Hematopoietic multipotent progenitor cell treated with erythropoietin and hydrocortisone succinate and interleukin-3 and kit ligand, for 6 days (in vitro differentiated cells): Measurements from ENCODE around the gene ALDH5A1.

Source experiments
- DNase-seq: peaks from one replicate; pipeline ENCODE4 v3.0.0-alpha.2; 2015

ALDH5A1 gene

GRCh38 chr6:24576447-24576846 lies 81.7 kb downstream of the ALDH5A1 start:
- DNase-seq = no peak

GRCh38 chr6:24581084-24581669 lies 86.4 kb downstream of the ALDH5A1 start:
- DNase-seq = peak; percentile 92

DNA sequence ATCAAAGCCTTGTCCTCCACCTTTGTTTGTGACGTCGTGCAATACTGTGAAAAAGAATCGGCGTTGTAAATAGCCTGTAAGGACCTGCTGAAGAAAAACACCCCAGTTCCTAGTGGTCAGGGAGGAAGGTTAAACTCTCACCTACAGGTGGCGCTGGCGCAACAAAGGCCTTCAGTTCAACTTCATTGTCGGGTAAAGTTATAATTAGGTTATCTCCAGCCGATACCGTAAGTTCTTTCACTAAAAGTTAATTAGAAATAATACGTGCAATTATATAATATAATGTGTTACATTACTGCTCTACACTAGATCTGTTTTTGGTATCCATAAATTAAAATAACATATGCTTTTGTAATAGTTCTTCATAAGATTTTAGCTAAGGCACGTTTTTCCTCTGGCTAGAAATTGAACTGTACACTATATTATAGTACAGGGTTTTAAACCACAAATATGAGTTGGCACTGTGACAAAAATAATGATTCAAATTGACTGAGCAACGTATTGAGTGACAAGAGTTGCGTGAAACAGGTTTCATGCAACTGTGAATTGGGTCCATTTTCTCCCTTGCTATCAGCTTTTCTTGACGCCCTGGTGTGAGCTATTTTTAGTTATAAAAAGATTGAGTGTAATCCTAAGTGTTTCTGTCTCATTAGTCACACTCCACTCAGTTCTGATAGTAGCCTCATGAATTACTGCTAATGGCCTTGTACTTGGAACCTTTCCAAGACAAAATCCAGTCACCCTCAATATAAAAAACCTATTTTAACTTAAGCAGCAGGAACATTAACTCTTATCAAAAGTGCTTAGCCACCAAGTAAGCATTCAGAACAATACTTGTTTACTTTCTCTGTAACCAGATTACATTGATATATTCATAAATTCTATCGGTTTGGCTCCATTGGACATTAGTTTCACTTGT lies 89.0 kb downstream of the ALDH5A1 start:
- DNase-seq = peak; percentile 91

- DNase-seq = no peak
Measured at GRCh38 chr6:24584382-24584720, 89.6 kb downstream of the ALDH5A1 start.
